ENCODE results near the gene CHST7.

DNA sequence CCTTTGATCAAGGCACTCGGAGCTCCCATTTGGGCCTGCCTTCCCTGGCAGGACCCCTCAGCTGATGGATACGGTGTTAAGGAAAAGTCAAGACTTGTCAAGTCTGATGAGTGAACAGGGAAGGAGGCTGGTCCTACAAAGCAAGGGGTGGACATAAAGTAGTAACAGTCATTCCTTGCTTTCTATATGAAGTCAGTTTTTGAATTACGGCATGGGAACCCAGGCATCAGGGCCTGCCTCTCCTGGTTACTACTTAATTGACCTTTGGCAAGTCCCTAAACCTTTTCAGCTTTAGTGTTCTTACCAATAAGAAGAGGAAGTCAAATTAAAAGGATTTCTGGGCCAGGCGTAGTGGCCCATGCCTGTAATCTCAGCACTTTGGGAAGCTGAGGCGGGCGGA, 7.0 kb downstream of the CHST7 start:
- no peak for TF ChIP-seq CTCF (IDR thresholded peaks at IDR 0.05)
- TF ChIP-seq POLR2A (IDR thresholded peaks at IDR 0.05) = no peak
